GM18505 (cell line): ENCODE measurements around the gene ABCC2.
"Not testable (repeated sequence)": the region's sequence is repeated elsewhere in the genome, so short reads cannot be mapped to it uniquely, and the experiment has no call there.

Experiments
- ATAC-seq: cut with Tn5 transposase; IDR thresholded peaks from one replicate; pipeline ENCODE4 v1.9.1; 2021; ENCODE audit not compliant: unreplicated experiment
- POLR2A ChIP-seq: IDR thresholded peaks from 4 replicates; pipeline ENCODE4 v1.6.1; 2011; ENCODE audit warnings: borderline replicate concordance; ENCODE audit not compliant: insufficient read depth, insufficient read length; ENCODE audit errors: extremely low read depth

The ABCC2 gene

DNA sequence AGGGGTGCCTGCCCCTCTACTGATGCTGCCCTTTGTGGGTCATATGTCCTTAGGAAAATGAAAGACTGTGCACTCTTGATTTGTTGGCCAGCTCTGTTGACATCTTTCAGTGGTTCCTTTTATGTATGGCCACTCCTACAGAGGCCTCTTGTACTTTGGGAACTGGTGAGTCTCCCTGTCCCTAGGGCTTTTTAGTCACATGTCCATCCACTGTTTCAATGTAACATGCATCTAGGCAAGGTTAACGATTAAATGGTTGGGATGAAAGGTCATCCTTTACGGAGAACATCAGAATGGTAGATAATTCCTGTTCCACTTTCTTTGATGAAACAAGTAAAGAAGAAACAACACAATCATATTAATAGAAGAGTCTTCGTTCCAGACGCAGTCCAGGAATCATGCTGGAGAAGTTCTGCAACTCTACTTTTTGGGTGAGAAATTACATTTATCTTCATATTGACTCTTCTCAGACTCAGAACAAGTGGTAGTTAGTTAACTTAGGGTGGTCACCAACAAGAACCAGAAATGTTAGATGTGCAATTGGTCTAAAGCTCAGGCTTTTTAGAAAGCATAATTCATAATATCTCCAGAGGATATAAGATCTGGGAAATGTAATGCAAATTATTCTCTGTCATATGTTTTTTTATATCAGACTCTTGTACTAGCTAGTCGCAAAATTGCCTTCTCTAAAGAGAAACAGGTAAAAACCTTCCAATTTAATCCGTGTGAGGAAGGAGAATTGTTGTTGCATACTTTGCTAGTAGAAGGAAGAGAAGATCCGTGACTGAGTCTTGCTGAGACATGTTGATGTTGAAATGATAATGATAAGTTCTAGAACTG, at the start of gene ABCC2:
ABCC2 (plus strand) TSS at position 194 of the 840 bp plus-strand sequence; CDS start at position 399, 205 bp downstream.
- no peak for TF ChIP-seq POLR2A
- ATAC-seq: no peak

DNA sequence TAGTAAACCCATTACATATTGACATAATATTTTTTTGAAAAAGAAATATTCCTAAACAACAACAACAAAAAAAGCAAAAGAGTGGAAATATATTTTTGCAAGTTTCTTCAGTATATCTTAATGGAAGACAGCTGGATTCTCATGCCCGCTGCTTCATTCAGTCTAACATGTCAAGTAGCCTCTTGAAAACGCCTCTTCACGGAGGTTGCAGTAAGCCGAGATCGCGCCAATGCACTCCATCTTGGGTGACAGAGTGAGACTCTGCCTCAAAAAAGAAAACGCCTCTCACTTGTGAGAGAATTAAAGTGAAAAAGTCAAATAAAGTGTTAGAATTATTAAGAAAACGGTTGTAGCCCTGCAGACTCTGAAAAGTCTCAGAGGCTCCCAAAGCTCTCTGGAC, 49.1 kb upstream of the ABCC2 start:
- no peak for ATAC-seq
- no peak for TF ChIP-seq POLR2A

DNA sequence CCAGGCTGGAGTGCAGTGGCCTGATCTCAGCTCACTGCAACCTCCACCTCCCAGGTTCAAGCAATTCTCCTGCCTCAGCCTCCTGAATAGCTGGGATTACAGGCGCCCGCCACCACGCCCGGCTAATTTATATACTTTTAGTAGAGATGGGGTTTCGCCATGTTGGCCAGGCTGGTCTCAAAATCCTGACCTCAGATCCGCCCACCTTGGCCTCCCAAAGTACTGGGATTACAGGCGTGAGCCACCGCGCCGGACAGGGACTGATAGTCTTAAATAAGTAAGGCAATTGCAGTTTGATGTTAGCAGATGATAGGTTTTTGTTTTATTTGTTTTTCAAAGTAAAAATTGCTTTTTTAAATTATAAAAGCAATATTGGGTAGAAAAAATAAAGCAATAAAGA, 48.3 kb upstream of the ABCC2 start:
- ATAC-seq: not testable (repeated sequence)

DNA sequence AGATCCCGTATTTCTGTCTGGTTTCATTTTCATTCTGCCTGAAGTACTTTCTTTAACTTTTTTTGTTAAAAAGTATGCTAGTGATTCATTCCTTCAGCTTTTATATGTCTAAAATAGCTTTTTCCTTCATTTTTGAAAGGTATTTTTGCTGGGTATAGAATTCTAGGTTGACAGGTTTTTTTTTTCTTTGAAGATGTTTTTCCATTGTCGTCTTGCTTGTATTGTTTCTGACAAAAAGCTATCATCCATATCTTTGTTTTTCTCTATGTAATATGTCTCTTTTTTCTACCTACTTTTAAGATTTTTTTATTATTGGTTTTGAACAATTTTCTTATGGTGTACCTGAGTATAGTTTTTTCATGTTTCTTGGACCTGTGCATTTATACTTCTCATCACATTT, 42.2 kb upstream of the ABCC2 start:
- TF ChIP-seq POLR2A: no peak
- no peak for ATAC-seq

DNA sequence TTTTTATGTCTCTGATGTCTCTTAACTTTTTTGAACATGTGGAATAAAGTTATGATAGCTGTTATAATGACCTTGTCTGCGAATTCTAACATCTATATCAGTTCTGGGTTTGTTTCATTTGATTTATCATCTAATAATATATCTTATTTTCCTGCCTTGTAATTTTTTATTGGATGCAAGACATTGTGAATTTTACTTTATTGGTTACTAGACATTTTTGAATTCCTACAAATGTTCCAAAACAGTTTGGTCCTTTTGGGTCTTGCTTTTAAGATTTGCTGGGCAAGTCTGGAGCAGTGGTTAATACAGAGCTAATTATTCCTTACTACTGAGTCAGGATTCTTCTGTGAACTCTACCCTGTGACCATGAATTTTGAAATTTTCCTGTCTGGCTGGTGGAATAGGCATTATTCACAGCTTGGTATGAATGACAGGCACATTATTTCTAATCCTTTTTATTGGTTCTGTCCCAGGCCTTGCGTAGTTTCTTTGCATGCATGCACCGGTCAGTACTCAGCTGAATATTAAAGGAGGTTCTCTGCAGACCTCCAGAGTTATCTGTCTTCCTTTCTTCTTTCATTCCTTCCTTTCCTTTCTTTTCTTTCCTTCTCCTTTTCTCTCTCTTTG, 41.4 kb upstream of the ABCC2 start:
- TF ChIP-seq POLR2A: no peak
- no peak for ATAC-seq

DNA sequence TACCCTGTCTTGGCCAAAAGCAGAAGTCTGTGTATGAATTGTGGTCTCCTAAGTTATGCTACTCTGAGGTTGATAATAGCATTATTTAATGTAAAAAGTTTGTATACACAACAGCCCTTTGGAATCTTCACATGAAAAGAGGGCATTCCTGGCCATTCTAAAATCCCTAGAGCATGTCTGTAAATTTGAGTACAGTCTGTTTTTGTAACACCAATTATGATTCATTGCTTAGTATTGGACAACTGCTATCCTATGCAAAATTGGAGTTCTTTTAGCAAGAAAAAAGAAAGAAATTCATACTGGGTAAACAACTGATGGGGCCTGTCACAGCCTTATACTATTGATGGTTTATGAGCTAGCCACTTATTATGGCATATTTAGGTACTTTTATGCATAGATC, 40.2 kb upstream of the ABCC2 start:
- no peak for TF ChIP-seq POLR2A

DNA sequence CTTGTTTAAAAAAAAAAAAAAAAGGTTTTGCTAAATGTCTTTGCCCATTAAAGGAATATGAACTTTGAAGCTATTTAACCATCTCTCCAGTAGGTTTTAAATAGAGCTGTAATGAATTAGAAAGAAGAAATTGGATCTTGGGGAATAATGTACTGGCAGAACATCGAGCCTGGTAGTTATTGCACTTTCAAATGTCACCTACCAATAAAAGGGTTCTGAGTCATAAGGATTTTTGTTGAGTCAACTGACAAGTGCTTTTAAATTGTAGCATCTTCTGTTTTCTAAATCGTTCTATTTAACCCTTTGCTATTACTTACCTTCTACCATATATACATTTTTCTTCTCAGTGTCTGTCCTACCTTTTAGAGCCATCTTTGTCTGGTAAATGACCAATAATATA, 39.7 kb upstream of the ABCC2 start:
- ATAC-seq: no peak
- no peak for TF ChIP-seq POLR2A

More for the DNA sequence above, 40.2 kb upstream of the ABCC2 start:
- no peak for ATAC-seq

DNA sequence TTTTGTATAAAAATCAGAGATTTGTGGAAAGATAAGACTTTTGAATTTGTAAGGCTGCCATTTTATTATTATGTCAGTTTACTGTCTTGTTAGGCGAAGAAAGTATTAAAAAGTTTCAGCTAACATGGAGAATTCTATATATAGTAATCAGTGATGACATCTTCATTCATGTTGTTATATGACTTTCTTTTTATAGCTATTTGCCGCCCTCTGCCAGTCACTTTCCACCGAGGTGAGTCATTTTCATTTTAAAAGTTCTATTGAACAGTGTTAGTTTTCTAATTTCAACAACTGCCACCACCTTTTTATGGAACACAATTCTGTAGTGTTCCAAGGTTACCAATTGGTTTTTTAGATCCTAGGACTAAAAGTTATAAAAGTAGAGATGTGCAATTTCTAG, 38.6 kb upstream of the ABCC2 start:
- no peak for ATAC-seq
- TF ChIP-seq POLR2A: no peak

DNA sequence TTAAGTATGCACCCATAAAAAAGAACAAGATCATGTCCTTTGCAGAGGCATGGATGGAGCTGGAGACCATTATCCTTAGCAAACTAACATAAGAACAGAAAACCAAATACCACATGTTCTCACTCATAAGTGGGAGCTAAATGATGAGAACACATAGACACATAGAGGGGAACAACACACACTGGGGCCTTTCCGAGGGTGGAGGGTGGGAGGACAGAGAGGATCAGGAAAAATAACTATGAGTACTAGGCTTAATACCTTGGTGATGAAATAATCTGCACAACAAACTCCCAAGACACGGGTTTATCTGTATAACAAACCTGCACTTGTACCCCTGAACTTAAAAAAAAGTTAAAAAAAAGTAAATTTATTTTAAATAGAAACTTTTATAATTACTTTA, 36.3 kb upstream of the ABCC2 start:
- ATAC-seq: not testable (repeated sequence)

DNA sequence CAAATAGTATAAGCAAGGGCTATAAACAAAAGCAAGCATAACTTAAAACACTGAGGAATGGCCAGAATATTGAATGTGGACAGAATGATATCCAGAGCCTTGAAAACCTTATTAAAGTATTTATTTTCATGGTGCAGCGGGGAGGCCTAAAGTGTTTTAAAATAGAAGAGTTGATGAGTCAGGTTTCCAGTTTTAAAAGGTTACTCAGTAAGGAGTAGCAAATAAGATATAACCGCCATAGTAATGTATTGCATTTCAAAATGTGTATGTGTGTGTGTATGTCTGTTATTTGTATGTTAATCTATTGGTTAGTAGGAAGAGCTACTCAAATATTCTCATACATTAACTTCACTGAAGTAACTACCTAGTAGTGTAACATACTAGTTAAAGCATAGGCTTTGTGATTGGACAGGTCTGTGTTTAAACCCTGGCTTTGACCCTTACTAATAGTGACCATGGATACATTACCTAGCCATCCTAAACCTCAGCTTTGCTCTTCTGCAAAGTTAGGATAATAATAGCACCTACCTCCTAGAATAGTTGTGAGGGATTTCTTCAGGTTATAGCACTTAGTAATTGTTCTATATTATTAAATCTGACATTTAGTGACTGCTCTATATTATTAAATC, 33.5 kb upstream of the ABCC2 start:
- TF ChIP-seq POLR2A: no peak
- no peak for ATAC-seq

DNA sequence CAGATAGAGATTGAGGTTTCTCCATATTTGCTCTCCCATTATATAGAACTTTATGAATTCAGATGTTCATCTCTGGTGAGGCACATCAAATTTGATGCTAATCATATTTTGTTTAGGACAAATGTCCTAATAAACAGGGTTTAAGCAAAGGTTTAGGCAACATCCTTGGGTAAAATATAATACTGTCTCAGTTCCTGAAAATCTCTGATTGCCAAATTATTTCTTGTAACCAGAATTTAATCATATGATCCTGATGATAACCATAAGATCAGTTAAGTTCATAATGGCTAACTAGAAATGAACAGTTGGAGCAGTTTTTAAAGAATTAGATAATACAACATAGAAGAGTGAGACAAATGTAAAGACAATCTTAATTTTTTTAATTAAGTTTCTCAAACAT, 31.8 kb upstream of the ABCC2 start:
- ATAC-seq: no peak
- no peak for TF ChIP-seq POLR2A

DNA sequence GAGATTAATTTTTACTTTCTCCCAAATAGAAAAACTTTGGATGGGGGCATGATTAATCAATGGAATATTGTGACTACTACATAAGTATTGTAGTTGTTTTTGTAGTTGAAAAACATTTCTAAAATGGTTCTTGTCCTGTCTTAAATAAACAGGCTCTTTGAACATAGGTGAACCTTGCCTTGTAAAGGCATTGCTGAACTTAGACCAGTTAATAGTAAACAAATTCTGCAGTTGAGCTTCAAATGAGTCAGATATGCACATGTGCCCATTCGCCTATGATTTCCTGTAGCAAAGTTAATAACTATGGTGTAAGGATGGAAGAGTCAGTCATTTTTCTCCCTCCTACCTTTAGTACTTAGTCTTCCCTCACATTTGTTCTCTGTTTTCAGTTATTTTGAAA, 27.8 kb upstream of the ABCC2 start:
- no peak for TF ChIP-seq POLR2A
- no peak for ATAC-seq

DNA sequence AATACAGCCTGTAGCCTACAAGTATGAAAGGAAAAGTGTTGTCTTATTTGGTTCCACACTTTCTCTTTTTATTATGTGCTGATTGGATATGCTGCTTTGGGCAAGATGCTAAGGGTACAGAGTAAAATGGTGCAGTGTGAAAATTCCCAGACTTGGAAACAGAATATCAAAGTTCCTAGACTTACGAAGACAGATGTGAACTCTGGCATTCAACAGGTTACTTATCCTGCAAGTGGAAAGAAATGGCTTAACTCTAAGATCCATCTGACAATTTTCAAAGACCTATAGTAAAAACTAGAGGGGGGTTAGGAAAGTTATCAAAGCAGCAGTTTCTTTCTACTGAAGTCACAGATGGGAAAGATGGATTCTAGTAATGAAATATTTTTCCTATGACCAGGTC, 26.3 kb upstream of the ABCC2 start:
- TF ChIP-seq POLR2A: no peak
- ATAC-seq: no peak
